ENCODE results near the gene SERTAD3.
"Not testable (repeated sequence)": the region's sequence is repeated elsewhere in the genome, so short reads cannot be mapped to it uniquely, and the experiment has no call there.

Gene SERTAD3

DNA sequence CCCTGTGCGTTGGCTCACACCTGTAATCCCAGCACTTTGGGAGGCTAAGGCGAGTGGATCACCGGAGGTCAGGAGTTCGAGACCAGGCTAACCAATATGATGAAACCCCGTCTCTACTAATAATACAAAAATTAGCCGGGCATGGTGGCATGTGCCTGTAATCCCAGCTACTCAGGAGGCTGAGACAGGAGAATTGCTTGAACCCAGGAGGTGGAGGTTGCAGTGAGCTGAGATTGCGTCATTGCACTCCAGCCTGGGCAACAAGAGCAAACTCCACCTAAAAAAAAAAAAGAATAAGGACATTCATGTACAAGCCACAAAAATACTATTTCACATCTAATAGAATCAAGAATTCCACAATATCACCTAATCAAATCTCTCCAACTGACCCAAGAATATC lies 15.9 kb downstream of the SERTAD3 start:
- H4K20me1 ChIP-seq (ENCODE audit: control insufficient read depth, insufficient read depth, low read depth, low read length); H3K27ac ChIP-seq (ENCODE audit: low read depth, low read length); H3K36me3 ChIP-seq (ENCODE audit: control insufficient read depth, low read length); H3K27me3 ChIP-seq (ENCODE audit: control insufficient read depth, low read length); H3K4me3 ChIP-seq (ENCODE audit: low read length); H3K9me2 ChIP-seq (replicated peaks; ENCODE audit: control insufficient read depth, low read length); H3K9me3 ChIP-seq (ENCODE audit: control insufficient read depth, insufficient read depth, low read length); H3K4me2 ChIP-seq (ENCODE audit: low read length); H3F3A ChIP-seq (ENCODE audit: control insufficient read depth, insufficient read depth); H3K79me2 ChIP-seq (ENCODE audit: control insufficient read depth, low read length): not testable (repeated sequence)
- H3K4me1 ChIP-seq (ENCODE audit: control insufficient read depth, low read length) = peaks cover 22% of the 10 kb centered on the region

DNA sequence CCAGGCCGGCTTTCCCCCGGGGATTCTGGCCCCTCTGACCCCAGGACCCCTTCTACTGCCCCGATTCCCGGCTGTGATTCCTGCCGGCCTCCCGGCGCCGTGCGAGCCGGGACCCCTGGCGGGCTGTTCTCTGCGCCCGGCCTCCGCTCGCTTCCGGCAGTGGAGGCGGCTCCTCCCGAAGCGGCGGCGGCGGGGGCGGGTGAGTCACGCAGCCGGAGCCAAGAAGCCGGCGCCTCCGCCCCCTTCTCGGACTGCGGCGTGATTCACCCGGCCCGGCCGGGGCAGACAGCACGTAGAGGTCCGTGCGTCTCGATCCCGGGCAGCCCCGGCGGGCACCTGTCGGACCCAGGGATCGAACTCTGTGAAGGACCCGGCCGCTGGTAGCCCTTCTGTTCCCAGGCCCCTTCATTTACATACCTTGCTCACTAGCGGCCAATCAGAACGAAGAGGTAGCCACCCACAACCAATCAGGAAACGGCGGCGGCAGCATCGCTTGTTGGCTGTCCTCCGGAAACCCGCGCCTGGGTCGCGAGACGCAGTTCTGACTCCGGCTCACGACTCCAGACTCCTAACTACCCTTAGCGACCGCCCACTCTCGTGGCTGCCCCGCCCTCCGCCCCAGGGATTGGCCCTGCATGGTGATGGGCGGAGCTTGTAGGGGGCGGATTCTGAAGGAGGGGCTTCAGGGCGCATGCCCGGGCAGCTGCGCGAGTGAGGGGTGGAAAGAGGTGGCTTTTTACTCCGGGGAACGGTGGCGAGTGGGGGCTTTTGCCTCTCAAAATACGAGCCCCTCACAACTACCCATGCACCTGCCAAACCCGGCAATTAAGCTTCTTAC lies 18.5 kb downstream of the SERTAD3 start, which contains the start of gene SERTAD1:
Gene SERTAD1, minus strand, starts transcription at position 543 of the 838 bp plus-strand sequence. CDS start 2,446 bp downstream, outside the sequence.
- TF ChIP-seq, protein P1, sequence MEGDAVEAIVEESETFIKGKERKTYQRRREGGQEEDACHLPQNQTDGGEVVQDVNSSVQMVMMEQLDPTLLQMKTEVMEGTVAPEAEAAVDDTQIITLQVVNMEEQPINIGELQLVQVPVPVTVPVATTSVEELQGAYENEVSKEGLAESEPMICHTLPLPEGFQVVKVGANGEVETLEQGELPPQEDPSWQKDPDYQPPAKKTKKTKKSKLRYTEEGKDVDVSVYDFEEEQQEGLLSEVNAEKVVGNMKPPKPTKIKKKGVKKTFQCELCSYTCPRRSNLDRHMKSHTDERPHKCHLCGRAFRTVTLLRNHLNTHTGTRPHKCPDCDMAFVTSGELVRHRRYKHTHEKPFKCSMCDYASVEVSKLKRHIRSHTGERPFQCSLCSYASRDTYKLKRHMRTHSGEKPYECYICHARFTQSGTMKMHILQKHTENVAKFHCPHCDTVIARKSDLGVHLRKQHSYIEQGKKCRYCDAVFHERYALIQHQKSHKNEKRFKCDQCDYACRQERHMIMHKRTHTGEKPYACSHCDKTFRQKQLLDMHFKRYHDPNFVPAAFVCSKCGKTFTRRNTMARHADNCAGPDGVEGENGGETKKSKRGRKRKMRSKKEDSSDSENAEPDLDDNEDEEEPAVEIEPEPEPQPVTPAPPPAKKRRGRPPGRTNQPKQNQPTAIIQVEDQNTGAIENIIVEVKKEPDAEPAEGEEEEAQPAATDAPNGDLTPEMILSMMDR (IDR thresholded peaks at IDR 0.05; ENCODE audit: low read depth, low read length, poor library complexity, severe bottlenecking) = peak; percentile 86
- TF ChIP-seq EZH2phosphoT487 (IDR thresholded peaks at IDR 0.05; ENCODE audit: borderline replicate concordance, low read length) = no peak
- Histone ChIP-seq H3K4me2 (ENCODE audit: low read length) (peak within 1 kb of the TSS; percentile 100), H3K27me3 (ENCODE audit: control insufficient read depth, low read length) (no peaks in the 10 kb centered on the region), H3K4me1 (ENCODE audit: control insufficient read depth, low read length) (peaks cover 29% of the 10 kb centered on the region), H3K27ac (ENCODE audit: low read depth, low read length) (peak within 1 kb of the TSS; percentile 71), H3K79me2 (ENCODE audit: control insufficient read depth, low read length) (peaks cover 13% of the 10 kb centered on the region), H3K4me3 (ENCODE audit: low read length) (peak within 1 kb of the TSS; percentile 99), H3K36me3 (ENCODE audit: control insufficient read depth, low read length) (peaks cover 12% of the 10 kb centered on the region), H3K9me2 (replicated peaks; ENCODE audit: control insufficient read depth, low read length) (no peaks in the 10 kb centered on the region), H3F3A (ENCODE audit: control insufficient read depth, insufficient read depth) (peaks cover 6% of the 10 kb centered on the region), H3K9me3 (ENCODE audit: control insufficient read depth, insufficient read depth, low read length) (no peaks in the 10 kb centered on the region), H4K20me1 (ENCODE audit: control insufficient read depth, insufficient read depth, low read depth, low read length) (no peaks in the 10 kb centered on the region)

DNA sequence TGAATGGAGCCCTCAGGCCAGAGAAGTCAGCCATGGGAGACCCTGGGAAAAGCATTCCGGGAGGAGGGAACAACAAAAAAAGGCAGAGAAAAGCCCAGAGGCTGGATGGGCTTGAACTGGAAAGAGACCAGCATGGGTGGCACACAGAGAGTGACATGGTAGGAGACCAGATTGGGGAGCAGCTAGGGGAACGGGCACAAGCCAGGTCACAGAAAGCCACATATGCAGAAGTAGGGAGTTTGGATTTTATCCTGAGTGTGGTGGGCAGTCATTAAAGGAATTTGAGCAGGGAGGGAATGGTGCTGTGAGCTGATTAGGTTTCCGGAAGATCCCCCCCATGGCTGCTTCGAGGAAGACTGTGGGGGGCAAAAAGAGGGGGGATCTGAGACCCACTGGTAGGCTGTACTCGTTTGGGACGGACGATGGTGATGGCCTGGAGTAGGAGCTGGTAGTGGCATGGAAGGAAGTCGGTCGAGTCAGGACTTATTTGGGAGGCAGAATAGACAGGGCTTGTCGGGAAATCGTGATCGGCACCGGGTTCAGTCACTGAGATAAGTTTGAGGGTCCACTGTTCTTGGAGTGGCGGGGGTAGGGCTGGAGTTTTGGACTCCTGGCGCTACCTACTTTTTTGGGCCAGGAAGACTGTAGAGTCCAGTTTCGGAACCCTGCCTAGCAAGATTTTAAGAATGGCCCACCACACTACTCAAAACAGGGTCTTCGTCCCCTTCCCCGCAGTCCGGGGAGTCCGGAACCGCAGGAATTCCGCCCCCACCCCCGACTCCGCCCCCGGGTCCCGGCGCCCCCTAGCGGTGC lies 19.3 kb downstream of the SERTAD3 start:
- no peaks in the 10 kb centered on the region for H4K20me1 ChIP-seq (ENCODE audit: control insufficient read depth, insufficient read depth, low read depth, low read length)
- H3K9me2 ChIP-seq (replicated peaks; ENCODE audit: control insufficient read depth, low read length) = no peaks in the 10 kb centered on the region
- peak overlapping the region; percentile 99 for H3K4me3 ChIP-seq (ENCODE audit: low read length)
- peaks cover 12% of the 10 kb centered on the region for H3K36me3 ChIP-seq (ENCODE audit: control insufficient read depth, low read length)
- H3K4me2 ChIP-seq (ENCODE audit: low read length) = peak overlapping the region; percentile 100
- H3K27ac ChIP-seq (ENCODE audit: low read depth, low read length) = peak overlapping the region; percentile 71
- H3K27me3 ChIP-seq (ENCODE audit: control insufficient read depth, low read length) = no peaks in the 10 kb centered on the region
- H3K9me3 ChIP-seq (ENCODE audit: control insufficient read depth, insufficient read depth, low read length) = no peaks in the 10 kb centered on the region
- H3K4me1 ChIP-seq (ENCODE audit: control insufficient read depth, low read length) = peaks cover 29% of the 10 kb centered on the region
- H3K79me2 ChIP-seq (ENCODE audit: control insufficient read depth, low read length) = peaks cover 13% of the 10 kb centered on the region
- peaks cover 6% of the 10 kb centered on the region for H3F3A ChIP-seq (ENCODE audit: control insufficient read depth, insufficient read depth)
- TF ChIP-seq EZH2phosphoT487 (IDR thresholded peaks at IDR 0.05; ENCODE audit: borderline replicate concordance, low read length) = no peak
- TF ChIP-seq, protein P1 (IDR thresholded peaks at IDR 0.05; ENCODE audit: low read depth, low read length, poor library complexity, severe bottlenecking) = no peak

Measured in DOHH2 (cell line).